ENCODE data around the gene SIGLEC9. TPM values are rescaled to one million over a fixed set of nuclear protein-coding genes. Genes with fewer than 3 reads are reported as not detected.

Gene SIGLEC9
- total RNA-seq, 1 experiment from 2014 or later: not detected

DNA sequence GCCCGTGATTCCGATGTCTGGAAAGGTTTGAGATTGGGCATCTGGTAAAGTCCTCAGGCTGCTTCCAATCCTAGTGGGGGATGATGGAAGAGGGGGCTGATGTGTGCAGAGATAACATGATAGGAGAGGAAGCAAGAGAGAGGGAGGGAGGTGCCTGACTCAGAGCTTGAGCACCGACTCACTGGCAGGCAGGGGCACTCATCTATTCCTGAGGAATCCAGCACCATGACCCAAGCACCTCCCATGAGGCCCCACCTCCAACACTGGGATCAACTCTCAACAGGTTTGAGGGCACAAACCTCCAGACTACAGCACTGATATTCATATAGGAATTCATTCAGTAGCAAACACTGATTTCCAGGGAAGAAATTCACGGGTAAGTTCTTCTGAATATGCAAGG, 5.6 kb upstream of the SIGLEC9 start:
- CTCF ChIA-PET: no interaction called here
- intact Hi-C loops (cut with micrococcal nuclease): no loop called here
- ATAC-seq: peak; percentile 65

More for the DNA sequence above, 5.6 kb upstream of the SIGLEC9 start:
- TF ChIP-seq, protein P1, sequence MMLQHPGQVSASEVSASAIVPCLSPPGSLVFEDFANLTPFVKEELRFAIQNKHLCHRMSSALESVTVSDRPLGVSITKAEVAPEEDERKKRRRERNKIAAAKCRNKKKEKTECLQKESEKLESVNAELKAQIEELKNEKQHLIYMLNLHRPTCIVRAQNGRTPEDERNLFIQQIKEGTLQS (IDR thresholded peaks at IDR 0.05): no peak
- TF ChIP-seq SP1 (IDR thresholded peaks at IDR 0.05; ENCODE audit: low read depth) (no peak), FOSL1 (IDR thresholded peaks at IDR 0.05; ENCODE audit: low read depth) (no peak), YY1 (IDR thresholded peaks at IDR 0.05; ENCODE audit: extremely low read depth, insufficient replicate concordance, low read depth, low read length) (no peak), ZFX (IDR thresholded peaks at IDR 0.05) (no peak), EZH2 (IDR thresholded peaks at IDR 0.05) (no peak), POLR2AphosphoS5 (IDR thresholded peaks at IDR 0.05; ENCODE audit: low read depth, low read length) (no peak), ZNF274 (IDR thresholded peaks at IDR 0.05; ENCODE audit: low read depth, low read length) (no peak), CEBPB (IDR thresholded peaks at IDR 0.05; ENCODE audit: low read depth) (no peak), TCF7L2 (IDR thresholded peaks at IDR 0.05; ENCODE audit: borderline replicate concordance, extremely low read depth, insufficient read depth, insufficient read length) (no peak), CBX3 (IDR thresholded peaks at IDR 0.05; ENCODE audit: low read depth) (no peak), POLR2A (IDR thresholded peaks at IDR 0.05; ENCODE audit: borderline replicate concordance, extremely low read depth, insufficient read depth, insufficient read length) (no peak), EZH2phosphoT487 (IDR thresholded peaks at IDR 0.05; ENCODE audit: borderline replicate concordance) (no peak)
- TF ChIP-seq, protein P2, sequence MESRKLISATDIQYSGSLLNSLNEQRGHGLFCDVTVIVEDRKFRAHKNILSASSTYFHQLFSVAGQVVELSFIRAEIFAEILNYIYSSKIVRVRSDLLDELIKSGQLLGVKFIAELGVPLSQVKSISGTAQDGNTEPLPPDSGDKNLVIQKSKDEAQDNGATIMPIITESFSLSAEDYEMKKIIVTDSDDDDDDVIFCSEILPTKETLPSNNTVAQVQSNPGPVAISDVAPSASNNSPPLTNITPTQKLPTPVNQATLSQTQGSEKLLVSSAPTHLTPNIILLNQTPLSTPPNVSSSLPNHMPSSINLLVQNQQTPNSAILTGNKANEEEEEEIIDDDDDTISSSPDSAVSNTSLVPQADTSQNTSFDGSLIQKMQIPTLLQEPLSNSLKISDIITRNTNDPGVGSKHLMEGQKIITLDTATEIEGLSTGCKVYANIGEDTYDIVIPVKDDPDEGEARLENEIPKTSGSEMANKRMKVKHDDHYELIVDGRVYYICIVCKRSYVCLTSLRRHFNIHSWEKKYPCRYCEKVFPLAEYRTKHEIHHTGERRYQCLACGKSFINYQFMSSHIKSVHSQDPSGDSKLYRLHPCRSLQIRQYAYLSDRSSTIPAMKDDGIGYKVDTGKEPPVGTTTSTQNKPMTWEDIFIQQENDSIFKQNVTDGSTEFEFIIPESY (IDR thresholded peaks at IDR 0.05; ENCODE audit: extremely low read depth, insufficient replicate concordance, low read length): no peak
- TF ChIP-seq, protein P3, sequence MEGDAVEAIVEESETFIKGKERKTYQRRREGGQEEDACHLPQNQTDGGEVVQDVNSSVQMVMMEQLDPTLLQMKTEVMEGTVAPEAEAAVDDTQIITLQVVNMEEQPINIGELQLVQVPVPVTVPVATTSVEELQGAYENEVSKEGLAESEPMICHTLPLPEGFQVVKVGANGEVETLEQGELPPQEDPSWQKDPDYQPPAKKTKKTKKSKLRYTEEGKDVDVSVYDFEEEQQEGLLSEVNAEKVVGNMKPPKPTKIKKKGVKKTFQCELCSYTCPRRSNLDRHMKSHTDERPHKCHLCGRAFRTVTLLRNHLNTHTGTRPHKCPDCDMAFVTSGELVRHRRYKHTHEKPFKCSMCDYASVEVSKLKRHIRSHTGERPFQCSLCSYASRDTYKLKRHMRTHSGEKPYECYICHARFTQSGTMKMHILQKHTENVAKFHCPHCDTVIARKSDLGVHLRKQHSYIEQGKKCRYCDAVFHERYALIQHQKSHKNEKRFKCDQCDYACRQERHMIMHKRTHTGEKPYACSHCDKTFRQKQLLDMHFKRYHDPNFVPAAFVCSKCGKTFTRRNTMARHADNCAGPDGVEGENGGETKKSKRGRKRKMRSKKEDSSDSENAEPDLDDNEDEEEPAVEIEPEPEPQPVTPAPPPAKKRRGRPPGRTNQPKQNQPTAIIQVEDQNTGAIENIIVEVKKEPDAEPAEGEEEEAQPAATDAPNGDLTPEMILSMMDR (IDR thresholded peaks at IDR 0.05 in 2 of 3, conservative IDR thresholded peaks at IDR 0.05 in 1 of 3; ENCODE audit: borderline replicate concordance in 1 of 3, insufficient read depth in 1 of 3, low read depth in 2 of 3, low read length in 2 of 3): no peak
- TF ChIP-seq, protein P4, sequence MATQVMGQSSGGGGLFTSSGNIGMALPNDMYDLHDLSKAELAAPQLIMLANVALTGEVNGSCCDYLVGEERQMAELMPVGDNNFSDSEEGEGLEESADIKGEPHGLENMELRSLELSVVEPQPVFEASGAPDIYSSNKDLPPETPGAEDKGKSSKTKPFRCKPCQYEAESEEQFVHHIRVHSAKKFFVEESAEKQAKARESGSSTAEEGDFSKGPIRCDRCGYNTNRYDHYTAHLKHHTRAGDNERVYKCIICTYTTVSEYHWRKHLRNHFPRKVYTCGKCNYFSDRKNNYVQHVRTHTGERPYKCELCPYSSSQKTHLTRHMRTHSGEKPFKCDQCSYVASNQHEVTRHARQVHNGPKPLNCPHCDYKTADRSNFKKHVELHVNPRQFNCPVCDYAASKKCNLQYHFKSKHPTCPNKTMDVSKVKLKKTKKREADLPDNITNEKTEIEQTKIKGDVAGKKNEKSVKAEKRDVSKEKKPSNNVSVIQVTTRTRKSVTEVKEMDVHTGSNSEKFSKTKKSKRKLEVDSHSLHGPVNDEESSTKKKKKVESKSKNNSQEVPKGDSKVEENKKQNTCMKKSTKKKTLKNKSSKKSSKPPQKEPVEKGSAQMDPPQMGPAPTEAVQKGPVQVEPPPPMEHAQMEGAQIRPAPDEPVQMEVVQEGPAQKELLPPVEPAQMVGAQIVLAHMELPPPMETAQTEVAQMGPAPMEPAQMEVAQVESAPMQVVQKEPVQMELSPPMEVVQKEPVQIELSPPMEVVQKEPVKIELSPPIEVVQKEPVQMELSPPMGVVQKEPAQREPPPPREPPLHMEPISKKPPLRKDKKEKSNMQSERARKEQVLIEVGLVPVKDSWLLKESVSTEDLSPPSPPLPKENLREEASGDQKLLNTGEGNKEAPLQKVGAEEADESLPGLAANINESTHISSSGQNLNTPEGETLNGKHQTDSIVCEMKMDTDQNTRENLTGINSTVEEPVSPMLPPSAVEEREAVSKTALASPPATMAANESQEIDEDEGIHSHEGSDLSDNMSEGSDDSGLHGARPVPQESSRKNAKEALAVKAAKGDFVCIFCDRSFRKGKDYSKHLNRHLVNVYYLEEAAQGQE (IDR thresholded peaks at IDR 0.05; ENCODE audit: low read depth): no peak
- Histone ChIP-seq H3K36me3 (ENCODE audit: control insufficient read depth in 1 of 2, insufficient read depth in 2 of 2, low read length in 2 of 2) (no peaks in the 10 kb centered on the region), H3K9me2 (ENCODE audit: insufficient read depth) (no peaks in the 10 kb centered on the region), H3K79me2 (ENCODE audit: insufficient read depth, low read length) (no peaks in the 10 kb centered on the region), H3K9ac (ENCODE audit: low read length) (no peak overlapping the region), H3K4me3 (replicated peaks in 1 of 2; ENCODE audit: low read depth in 1 of 2, low read length in 2 of 2) (no peak overlapping the region), H3K9me3 (ENCODE audit: control insufficient read depth in 1 of 2, insufficient read depth in 1 of 2, low read depth in 1 of 2, low read length in 2 of 2) (no peaks in the 10 kb centered on the region), H3K4me2 (ENCODE audit: low read length) (no peak overlapping the region), H3K27me3 (ENCODE audit: insufficient read depth, low read length) (no peaks in the 10 kb centered on the region), H4K20me1 (ENCODE audit: insufficient read depth) (no peaks in the 10 kb centered on the region), H2AFZ (ENCODE audit: low read depth, low read length, poor library complexity, severe bottlenecking) (no peak overlapping the region), H3K27ac (ENCODE audit: low read depth, low read length) (no peak overlapping the region), H3K4me1 (ENCODE audit: control insufficient read depth in 1 of 2, insufficient read depth in 2 of 2, low read length in 2 of 2) (peaks cover 0 to 8% of the 10 kb centered on the region in 2 experiments; a peak in 1 of 4 replicates)
- no TSS peak for BruUV-seq (replicated peaks)
- no peak for DNase-seq (ENCODE audit: low read depth, low spot score)
- ChIA-PET RAD21 (ENCODE audit: low non-redundant PET in 1 of 2, low total read pairs in 2 of 2, uncharacterized antibody in 2 of 2, unreplicated experiment in 2 of 2) (no interaction called here), POLR2A (no interaction called here)

Measured in HCT116 (cell line).